ENCODE measurements around the gene STARD9.
A peak's percentile ranks its signal among the peaks of the same experiment; 100 is the strongest.
"Not testable (repeated sequence)": the region's sequence is repeated elsewhere in the genome, so short reads cannot be mapped to it uniquely, and the experiment has no call there.

Gene STARD9

GRCh38 chr15:42732095-42732827 is 156.9 kb downstream of the STARD9 start:
- no peak for DNase-seq

- DNase-seq, result no peak
Measured at GRCh38 chr15:42733027-42733426, 157.6 kb downstream of the STARD9 start.

GRCh38 chr15:42734076-42734672 is 158.8 kb downstream of the STARD9 start:
- DNase-seq, result no peak

DNA sequence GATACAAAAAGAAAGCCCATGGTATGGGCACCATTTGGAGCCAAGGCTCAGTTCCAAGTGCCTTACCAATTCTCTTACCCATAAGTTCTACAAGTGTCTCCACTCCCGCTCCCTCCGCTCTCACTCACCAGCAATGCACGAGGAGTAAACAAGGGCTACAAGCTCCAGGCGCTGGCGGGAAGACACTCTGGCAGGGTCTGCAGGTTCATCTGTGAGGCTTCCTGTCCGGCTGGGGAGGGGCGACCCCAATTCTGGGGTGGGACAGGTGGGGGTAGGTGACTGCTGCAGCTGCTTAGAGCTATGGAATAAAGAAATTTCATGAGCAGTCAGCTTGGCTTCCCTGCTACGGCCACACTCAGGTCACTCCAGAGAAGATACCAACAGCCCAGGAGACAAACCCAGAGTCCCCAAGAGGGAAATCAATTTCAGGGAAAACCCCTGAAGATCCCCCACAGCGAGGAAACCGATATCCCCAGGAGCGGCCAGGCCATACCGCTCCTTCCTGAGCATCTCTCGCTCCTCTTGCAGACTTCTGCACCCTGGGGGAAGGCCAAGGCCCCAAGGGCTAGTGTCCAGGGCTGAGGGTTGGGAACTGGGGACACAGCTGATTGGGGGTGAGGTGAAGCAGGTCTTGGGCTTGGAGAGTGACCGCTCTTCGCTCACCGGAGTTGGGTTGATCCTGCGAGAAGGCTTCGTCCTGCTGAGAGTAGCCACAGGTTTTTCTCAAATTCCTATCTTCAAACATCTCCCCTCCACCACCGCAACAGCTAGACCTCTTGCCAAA is 160.2 kb downstream of the STARD9 start:
- DNase-seq, result no peak

GRCh38 chr15:42736178-42736792 is 160.9 kb downstream of the STARD9 start:
- DNase-seq, result no peak

DNA sequence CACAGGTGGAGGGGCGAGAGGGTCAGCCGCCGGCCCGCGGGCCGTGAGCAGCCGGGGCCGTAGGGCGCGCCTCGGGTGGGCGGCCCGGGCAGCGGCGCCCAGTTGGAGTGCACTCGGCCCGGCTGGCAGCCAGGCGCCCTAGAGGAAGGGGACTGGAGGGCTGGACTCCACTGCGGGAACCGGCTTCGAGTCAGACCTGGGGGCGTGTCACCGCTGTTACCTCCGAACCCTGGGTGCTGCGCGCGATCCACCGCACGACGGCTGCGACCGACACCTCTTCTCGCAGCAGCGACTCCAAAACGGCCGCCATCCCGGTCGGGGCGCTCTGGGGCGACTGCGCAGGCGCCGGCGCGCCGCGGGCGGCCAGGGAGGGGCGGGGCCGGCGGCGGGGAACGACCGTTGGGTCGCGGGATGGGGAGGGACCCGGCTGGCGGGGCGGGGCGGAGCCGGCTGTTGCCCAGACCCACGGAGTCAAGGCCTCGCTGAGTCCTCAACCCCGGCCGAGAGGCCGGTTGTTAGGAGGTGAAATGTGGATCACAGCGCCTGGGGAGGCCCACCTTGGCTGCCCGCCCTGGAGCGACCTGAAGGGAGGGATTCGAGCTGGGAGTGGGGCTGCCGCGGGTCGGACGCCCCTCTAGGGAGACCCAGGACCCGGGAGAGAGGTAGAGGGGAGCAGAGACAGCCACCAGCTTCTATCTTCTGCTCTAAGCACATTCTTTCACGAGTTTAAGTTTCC is 161.6 kb downstream of the STARD9 start, which contains the start of gene CDAN1:
Gene CDAN1 (minus strand): TSS at position 336 of the 736 bp plus-strand sequence. CDS start 26 bp downstream, at position 310.
- DNase-seq, result peak; percentile 90

- no peak for DNase-seq
Measured at GRCh38 chr15:42737529-42738328, 162.3 kb downstream of the STARD9 start.

DNA sequence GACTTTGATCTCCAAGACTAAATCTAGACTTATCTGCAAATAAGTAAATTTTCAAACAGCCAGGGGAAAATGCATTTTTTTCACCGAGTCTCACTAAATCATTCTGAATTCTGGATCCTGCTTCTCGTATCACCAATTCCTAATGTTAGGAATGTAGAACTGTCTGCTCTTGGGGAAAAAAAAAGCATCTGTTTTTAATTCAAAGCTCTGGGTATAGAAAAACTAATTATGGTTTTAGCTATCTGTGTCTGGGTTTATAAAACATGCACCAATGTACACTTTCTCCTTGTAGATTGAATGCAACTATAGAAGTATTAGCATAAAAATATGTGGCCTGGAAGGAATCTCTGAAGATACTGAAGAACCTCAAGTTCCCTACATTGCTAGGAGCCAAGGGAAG is 166.3 kb downstream of the STARD9 start:
- DNase-seq, result no peak

DNA sequence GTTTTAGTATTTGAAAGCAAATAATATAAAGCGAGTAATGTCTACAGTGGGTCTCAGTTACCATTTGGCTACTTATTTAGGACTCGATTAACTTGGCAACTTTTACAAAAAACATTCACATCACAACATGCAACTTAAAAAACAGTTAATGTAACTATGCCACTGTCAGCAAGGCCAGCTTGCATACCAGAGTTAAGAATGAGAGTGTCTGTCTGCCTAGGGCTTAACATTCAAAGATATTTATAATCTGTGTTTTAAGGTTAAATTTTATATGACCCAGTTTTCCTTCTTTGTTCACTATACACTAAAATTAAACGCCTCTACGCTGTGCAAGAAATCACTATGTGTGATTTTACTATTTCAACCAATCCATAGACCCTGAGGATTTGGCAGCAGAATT is 166.7 kb downstream of the STARD9 start:
- DNase-seq, result no peak

- no peak for DNase-seq
Measured at GRCh38 chr15:42744195-42744594, 168.8 kb downstream of the STARD9 start.

DNA sequence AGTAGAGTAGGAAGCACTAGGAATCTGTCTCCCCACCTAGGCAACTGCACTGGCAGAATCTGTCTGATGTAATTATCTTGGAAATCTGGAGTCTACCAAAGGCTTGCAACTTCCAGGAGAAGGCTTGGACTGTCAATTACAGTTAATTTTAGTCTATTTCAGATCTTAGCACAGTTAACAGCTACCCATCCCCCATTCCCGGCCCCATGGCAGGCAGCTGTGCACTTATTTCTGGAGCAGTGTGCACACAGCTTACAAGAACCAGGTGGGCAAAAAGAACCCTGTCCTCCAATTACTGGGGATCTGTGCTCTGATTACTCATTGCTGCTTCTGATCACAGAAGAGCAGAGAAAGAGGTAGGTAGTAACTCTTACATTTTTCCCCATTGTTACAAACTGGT is 173.9 kb downstream of the STARD9 start:
- DNase-seq, result no peak

DNA sequence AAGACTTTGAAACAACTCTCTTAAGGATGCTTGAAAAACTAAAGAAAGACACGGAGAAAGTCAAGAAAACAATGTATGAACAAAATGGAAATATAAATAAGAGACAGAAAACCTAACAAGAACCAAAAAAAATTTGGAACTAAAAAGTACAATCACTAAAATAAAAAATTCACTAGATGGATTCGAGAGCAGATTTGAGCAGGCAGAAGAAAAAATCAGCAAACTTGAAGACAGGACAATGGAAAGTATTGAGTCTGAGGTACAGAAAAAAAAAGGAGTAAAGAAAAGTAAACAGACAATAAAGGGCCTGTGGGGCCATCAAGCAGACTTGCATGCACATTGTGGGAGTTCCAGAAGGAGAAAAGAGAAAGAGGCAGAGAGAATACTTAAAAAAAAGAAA is 174.9 kb downstream of the STARD9 start:
- DNase-seq, result no peak

GRCh38 chr15:42759093-42759492 is 183.7 kb downstream of the STARD9 start:
- no peak for DNase-seq

DNA sequence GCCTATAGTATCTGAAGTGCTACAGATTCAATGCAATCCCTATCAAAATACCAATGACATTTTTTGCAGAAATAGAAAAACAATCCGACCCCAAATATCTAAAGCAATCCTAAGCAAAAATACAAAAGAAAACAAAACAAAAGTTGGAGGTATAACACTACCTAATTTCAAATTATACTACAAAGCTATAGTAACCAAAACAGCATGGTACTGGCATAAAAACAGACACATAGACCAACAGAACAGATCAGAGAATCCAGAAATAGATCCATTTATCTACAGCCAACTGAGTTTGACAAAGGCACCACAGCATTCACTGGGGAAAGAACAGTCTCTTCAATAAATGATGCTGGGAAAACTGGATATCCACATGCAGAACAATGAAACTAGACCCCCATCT is 185.4 kb downstream of the STARD9 start:
- DNase-seq, result no peak

- DNase-seq, result not testable (repeated sequence)
Measured at GRCh38 chr15:42761813-42762212, 186.4 kb downstream of the STARD9 start.

DNA sequence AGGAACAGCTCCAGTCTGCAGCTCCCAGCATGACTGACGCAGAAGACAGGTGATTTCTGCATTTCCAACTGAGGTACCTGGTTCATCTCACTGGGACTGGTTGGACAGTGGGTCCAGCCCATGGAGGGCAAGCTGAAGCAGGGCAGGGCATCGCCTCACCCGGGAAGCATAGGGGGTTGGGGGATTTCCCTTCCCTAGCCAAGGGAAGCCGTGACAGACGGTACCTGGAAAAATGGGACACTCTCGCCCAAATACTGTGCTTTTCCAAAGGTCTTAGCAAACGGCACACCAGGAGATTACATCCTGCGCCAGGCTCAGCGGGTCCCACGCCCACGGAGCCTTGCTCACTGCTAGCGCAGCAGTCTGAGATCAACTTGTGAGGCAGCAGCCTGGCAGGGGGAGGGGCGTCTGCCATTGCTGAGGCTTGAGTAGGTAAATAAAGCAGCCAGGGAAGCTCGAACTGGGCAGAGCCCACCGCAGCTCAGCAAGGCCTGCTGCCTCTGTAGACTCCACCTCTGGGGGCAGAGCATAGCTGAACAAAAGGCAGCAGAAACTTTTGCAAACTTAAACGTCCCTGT is 188.8 kb downstream of the STARD9 start:
- DNase-seq, result not testable (repeated sequence)

DNA sequence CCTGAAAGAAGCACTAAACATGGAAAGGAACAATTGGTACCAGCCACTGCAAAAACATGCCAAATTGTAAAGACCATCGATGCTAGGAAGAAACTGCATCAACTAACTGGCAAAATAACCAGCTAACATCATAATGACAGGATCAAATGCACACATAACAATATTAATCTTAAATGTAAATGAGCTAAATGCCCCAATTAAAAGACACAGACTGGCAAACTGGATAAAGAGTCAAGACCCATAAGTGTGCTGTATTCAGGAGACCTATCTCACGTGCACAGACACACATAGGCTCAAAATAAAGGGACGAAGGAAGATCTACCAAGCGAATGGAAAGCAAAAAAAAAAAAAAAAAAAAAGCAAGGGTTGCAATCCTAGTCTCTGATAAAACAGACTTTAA is 190.7 kb downstream of the STARD9 start:
- not testable (repeated sequence) for DNase-seq

Data from NK-92 treated with Interleukin-12 subunit alpha and Interleukin-12 subunit beta, amount 100 ng/mL, for 24 hours (cell line).